Upper lobe of left lung (tissue), 4 donors: ENCODE results near the gene LNX1.

Experiments used
- POLR2AphosphoS5 ChIP-seq, 2 donors: sonication (generic); formaldehyde crosslinking; IDR thresholded peaks; one replicate each; pipeline ENCODE4 v1.5.1; 2017; ENCODE audit warnings: antibody characterized with exemption in 2 of 2
- TF ChIP-seq, protein P1 (sequence below), 6 experiments: fragments of 450-650 bp in 4 of 6; fragments of 200-600 bp in 2 of 6; sonication (generic) in 2 of 6; IDR thresholded peaks; one replicate each; pipeline ENCODE4 v1.5.1; 2016 to 2019; ENCODE audit warnings: antibody characterized with exemption in 6 of 6

GRCh38 chr4:53552711-53553110 is 38.6 kb downstream of the LNX1 start:
- TF ChIP-seq, protein P1, sequence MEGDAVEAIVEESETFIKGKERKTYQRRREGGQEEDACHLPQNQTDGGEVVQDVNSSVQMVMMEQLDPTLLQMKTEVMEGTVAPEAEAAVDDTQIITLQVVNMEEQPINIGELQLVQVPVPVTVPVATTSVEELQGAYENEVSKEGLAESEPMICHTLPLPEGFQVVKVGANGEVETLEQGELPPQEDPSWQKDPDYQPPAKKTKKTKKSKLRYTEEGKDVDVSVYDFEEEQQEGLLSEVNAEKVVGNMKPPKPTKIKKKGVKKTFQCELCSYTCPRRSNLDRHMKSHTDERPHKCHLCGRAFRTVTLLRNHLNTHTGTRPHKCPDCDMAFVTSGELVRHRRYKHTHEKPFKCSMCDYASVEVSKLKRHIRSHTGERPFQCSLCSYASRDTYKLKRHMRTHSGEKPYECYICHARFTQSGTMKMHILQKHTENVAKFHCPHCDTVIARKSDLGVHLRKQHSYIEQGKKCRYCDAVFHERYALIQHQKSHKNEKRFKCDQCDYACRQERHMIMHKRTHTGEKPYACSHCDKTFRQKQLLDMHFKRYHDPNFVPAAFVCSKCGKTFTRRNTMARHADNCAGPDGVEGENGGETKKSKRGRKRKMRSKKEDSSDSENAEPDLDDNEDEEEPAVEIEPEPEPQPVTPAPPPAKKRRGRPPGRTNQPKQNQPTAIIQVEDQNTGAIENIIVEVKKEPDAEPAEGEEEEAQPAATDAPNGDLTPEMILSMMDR (IDR thresholded peaks at IDR 0.05): no peak
- no peak for TF ChIP-seq POLR2AphosphoS5 (IDR thresholded peaks at IDR 0.05)
